ACHN (cell line): Measurements from ENCODE around the gene ZFYVE26.
A peak's percentile ranks its signal among the peaks of the same experiment; 100 is the strongest.
"Not testable (repeated sequence)": the region's sequence is repeated elsewhere in the genome, so short reads cannot be mapped to it uniquely, and the experiment has no call there.

Experiments used
- DNase-seq: peaks from one replicate; pipeline ENCODE4 v3.0.0-alpha.2; 2015
- in situ Hi-C: cut with HindIII; loops from 2 replicates; pipeline ENCODE4 v1.10.0; 2017; ENCODE audit warnings: low sequenced_read_pairs, low pct_ligation_motif_present, low pct_unique_long_range_greater_than_20kb

The ZFYVE26 gene

GRCh38 chr14:67725171-67725570 is 91.2 kb downstream of the ZFYVE26 start:
- DNase-seq: no peak
- in situ Hi-C loops: no loop called here

GRCh38 chr14:67722293-67722692 is 94.1 kb downstream of the ZFYVE26 start:
- DNase-seq: no peak
- in situ Hi-C loops: no loop called here

- in situ Hi-C loops: no loop called here
- DNase-seq: no peak
Observed at GRCh38 chr14:67721875-67722274, 94.5 kb downstream of the ZFYVE26 start.

- in situ Hi-C loops: no loop called here
- DNase-seq: no peak
Observed at GRCh38 chr14:67719866-67720265, 96.5 kb downstream of the ZFYVE26 start.

GRCh38 chr14:67719385-67719784 is 97.0 kb downstream of the ZFYVE26 start:
- in situ Hi-C loops, DNase-seq: not testable (repeated sequence)

GRCh38 chr14:67718265-67718664 is 98.1 kb downstream of the ZFYVE26 start:
- in situ Hi-C loops: no loop called here
- DNase-seq: no peak

- in situ Hi-C loops: no loop called here
Observed at GRCh38 chr14:67717048-67717447, 99.3 kb downstream of the ZFYVE26 start.

GRCh38 chr14:67710209-67710608 is 106.2 kb downstream of the ZFYVE26 start:
- peak; percentile 8 for DNase-seq
- in situ Hi-C loops: no loop called here

More at GRCh38 chr14:67717048-67717447, 99.3 kb downstream of the ZFYVE26 start:
- no peak for DNase-seq

- DNase-seq, in situ Hi-C loops: not testable (repeated sequence)
Observed at GRCh38 chr14:67709796-67710195, 106.6 kb downstream of the ZFYVE26 start.

- in situ Hi-C loops, DNase-seq: not testable (repeated sequence)
Observed at GRCh38 chr14:67709346-67709745, 107.0 kb downstream of the ZFYVE26 start.

- in situ Hi-C loops: no loop called here
- DNase-seq: no peak
Observed at GRCh38 chr14:67705211-67705610, 111.2 kb downstream of the ZFYVE26 start.

GRCh38 chr14:67704484-67705089 is 111.8 kb downstream of the ZFYVE26 start:
- in situ Hi-C loops: no loop called here
- DNase-seq: peak; percentile 60

GRCh38 chr14:67703997-67704396 is 112.4 kb downstream of the ZFYVE26 start:
- no peak for DNase-seq
- in situ Hi-C loops: no loop called here

- in situ Hi-C loops: not testable (repeated sequence)
Observed at GRCh38 chr14:67701492-67701891, 114.9 kb downstream of the ZFYVE26 start, which contains the start of gene RDH12. TSS of gene RDH12 (plus strand) at chr14:67701886. CDS start at chr14:67722643, 20,757 bp downstream.

GRCh38 chr14:67698179-67698578 is 118.2 kb downstream of the ZFYVE26 start:
- in situ Hi-C loops: no loop called here
- DNase-seq: no peak

More at GRCh38 chr14:67701492-67701891, 114.9 kb downstream of the ZFYVE26 start, which contains the start of gene RDH12:
- DNase-seq: not testable (repeated sequence)

- no peak for DNase-seq
- in situ Hi-C loops: no loop called here
Observed at GRCh38 chr14:67697006-67697405, 119.4 kb downstream of the ZFYVE26 start.
